ENCODE data around the gene RCCD1.

RCCD1 gene

GRCh38 chr15:90914305-90915080 lies 40.2 kb upstream of the RCCD1 start:
- H3K4me3 ChIP-seq (ENCODE audit: low read length): no peak overlapping the region
- no peak for TF ChIP-seq CTCF (IDR thresholded peaks at IDR 0.05; ENCODE audit: insufficient read depth, low read depth, low read length, missing control alignments)
- no peak for DNase-seq (ENCODE audit: low read depth)

GRCh38 chr15:90915216-90915807 lies 39.4 kb upstream of the RCCD1 start:
- no peak overlapping the region for H3K4me3 ChIP-seq (ENCODE audit: low read length)
- no peak for TF ChIP-seq CTCF (IDR thresholded peaks at IDR 0.05; ENCODE audit: insufficient read depth, low read depth, low read length, missing control alignments)
- DNase-seq (ENCODE audit: low read depth): no peak

- H3K4me3 ChIP-seq (ENCODE audit: low read length): no peak overlapping the region
- no peak for TF ChIP-seq CTCF (IDR thresholded peaks at IDR 0.05; ENCODE audit: insufficient read depth, low read depth, low read length, missing control alignments)
- DNase-seq (ENCODE audit: low read depth): no peak
Measured at GRCh38 chr15:90915808-90916440, 38.8 kb upstream of the RCCD1 start.

GRCh38 chr15:90916461-90916860 lies 38.2 kb upstream of the RCCD1 start:
- no peak for TF ChIP-seq CTCF (IDR thresholded peaks at IDR 0.05; ENCODE audit: insufficient read depth, low read depth, low read length, missing control alignments)
- no peak overlapping the region for H3K4me3 ChIP-seq (ENCODE audit: low read length)
- DNase-seq (ENCODE audit: low read depth): no peak

- H3K4me3 ChIP-seq (ENCODE audit: low read length): no peak overlapping the region
- no peak for DNase-seq (ENCODE audit: low read depth)
- no peak for TF ChIP-seq CTCF (IDR thresholded peaks at IDR 0.05; ENCODE audit: insufficient read depth, low read depth, low read length, missing control alignments)
Measured at GRCh38 chr15:90917569-90917968, 37.1 kb upstream of the RCCD1 start.

GRCh38 chr15:90918034-90918788 lies 36.5 kb upstream of the RCCD1 start:
- TF ChIP-seq CTCF (IDR thresholded peaks at IDR 0.05; ENCODE audit: insufficient read depth, low read depth, low read length, missing control alignments): no peak
- no peak for DNase-seq (ENCODE audit: low read depth)
- H3K4me3 ChIP-seq (ENCODE audit: low read length): no peak overlapping the region

Measured in epithelial cell of esophagus (primary cell).